Suppressor macrophage treated with lipopolysaccharide for 1 hour (primary cell): ENCODE measurements around the gene RNU1-3.
"Not testable (repeated sequence)": the region's sequence is repeated elsewhere in the genome, so short reads cannot be mapped to it uniquely, and the experiment has no call there.

Source experiments
- DNase-seq, 3 donors: peaks; one replicate each; pipeline ENCODE4 v3.0.0-alpha.2; 2020 to 2022

RNU1-3 gene

DNA sequence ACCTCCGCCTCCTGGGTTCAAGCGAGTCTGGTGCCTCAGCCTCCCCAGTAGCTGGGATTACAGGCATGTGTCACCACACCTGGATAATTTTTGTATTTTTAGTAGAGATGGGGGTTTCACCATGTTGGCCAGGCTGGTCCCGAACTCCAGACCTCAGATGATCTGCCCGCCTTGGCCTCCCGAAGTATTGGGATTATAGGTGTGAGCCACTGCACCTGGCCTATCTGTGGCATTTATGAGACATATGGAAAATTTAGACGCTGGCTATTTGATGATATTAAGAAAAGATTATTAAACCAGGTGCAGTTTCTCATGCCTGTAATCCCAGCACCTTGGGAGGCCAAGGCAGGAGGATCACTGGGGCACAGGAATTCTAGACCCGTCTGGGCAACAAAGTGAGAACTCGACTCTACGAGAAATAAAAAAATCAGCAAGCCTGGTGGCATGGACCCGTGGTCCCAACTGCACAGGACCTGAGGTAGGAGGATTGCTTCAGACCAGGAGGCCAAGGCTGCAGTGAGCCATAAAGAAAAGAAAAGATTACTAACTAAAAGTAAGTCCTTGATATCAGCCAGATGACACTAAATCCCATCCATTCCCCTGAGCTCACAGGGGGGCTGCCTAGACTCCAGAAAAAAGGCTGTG, 30.1 kb downstream of the RNU1-3 start:
- peak in 1 of 3 donors; percentile 18 for DNase-seq

DNA sequence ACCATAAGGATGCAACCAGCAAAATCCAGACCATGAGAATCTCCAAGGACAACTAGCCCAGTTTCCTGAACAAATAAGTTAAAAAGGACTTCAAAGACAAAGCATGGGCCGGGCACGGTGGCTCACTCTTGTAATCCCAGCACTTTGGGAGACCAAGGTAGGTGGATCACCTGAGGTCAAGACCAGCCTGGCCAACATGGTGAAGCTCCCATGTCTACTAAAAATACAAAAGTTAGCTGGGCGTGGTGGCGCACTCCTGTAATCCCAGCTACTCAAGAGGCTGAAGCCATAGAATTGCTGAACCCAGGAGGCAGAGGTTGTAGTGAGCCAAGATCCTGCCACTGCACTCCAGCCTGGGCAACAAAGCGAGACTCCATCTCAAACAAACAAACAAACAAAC, 30.8 kb downstream of the RNU1-3 start:
- peak in 1 of 3 donors; percentile 17 for DNase-seq

DNA sequence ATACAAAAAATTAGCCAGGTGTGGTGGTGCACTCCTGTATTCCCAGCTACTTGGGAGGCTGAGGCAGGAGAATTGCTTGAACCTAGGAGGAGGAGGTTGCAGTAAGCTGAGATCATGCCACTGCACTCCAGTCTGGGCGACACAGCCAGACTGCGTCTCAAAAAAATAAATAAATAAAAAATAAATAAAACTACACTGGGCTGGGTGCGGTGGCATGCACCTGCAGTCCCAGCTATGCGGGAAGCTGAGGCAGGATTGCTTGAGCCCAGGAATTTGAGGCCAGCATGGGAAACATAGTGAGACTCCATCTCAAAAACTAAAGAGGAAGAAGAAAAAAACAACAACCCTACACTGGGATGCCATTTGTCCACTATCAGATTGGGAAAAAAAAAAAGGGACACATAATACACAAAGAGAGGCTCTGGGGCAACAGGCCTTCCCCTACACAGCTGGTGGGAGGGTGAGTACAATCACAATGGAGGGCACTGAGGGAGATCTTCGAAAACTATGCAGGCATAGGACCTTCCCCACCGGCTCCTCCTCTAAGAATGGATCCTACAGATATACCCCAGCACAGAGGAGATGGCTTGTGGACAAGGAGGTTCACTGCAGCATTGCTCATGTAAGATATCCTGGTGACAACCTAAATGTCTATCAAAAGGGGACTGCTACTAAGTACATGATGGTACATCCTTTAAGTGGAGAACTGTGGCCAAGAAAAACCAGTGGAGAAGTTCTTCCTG, 33.0 kb downstream of the RNU1-3 start:
- DNase-seq, result not testable (repeated sequence)

DNA sequence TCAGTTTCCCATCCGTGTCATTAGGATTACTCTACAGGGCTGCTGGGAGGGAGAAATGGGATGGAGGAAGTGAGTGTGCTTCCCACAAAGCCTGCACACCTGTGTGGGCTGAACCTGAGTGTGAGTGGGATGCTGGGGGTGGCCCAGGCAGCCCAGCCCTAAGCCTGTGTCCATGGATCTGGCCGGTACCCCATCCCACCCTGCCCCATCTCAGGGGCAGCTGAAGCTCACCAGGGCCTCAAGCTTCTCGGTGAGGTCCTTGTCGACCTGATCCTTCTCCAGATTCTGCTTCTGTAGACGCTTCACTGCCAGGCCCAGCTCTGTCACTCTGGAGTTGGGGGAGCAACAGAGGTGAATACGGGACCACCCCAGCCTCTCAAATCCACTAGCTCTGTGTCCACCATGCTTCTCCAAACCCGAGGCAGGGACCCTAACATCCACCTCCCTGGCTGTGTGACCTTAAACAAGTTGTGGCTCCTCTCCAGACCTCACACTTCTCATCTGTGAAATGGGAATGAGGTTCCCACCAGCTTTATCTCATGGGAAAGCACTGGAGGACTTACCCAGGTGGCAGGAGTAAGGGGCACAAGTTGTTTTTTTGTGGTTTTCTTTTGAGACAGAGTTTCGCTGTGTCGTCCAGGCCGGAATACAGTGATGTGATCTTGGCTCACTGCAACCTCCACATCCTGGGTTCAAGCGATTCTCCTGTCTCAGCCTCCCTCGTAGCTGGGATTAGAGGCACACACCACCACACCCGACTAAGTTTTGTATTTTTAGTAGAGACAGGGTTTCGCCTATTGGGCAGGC, 34.5 kb downstream of the RNU1-3 start:
- not testable (repeated sequence) for DNase-seq

DNA sequence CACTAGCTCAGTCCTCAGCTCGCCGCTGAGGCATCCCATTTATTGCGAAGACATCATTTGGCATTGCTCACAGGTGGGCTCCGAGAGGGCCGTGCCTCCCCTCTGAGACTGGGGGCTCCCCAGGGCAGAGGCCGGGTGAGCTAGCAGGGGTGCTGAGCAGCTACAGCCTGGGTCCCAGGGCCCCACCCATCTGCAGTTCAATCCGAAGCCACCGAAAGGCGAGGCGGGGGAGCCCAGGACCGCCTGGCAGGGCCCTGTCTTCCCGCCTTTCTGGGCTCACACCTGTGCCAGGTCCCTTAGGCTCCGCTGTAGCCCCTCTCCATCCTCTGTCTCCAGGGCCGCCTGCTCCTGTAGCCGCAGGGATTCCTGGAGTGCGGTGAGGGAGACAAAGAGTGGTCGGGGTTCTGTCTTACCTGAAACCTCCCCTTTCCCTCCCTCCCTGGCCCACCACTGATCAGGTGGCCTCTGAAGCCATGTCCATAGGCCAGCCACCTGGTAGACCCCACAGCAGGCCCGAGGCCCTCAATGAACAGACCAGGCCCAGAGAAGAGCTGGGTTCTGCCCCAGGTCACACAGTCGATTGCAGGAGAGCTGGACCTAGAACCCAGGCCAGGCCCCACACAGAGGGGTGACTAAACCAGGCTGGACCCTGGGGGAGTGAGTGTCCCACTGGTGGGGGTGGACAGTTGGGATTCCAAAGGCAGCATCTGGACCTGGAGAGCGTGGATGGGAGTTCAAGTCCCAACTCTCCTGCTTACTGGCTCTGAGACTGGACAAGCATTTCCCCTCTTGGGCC, 35.3 kb downstream of the RNU1-3 start:
- DNase-seq, result no peak

DNA sequence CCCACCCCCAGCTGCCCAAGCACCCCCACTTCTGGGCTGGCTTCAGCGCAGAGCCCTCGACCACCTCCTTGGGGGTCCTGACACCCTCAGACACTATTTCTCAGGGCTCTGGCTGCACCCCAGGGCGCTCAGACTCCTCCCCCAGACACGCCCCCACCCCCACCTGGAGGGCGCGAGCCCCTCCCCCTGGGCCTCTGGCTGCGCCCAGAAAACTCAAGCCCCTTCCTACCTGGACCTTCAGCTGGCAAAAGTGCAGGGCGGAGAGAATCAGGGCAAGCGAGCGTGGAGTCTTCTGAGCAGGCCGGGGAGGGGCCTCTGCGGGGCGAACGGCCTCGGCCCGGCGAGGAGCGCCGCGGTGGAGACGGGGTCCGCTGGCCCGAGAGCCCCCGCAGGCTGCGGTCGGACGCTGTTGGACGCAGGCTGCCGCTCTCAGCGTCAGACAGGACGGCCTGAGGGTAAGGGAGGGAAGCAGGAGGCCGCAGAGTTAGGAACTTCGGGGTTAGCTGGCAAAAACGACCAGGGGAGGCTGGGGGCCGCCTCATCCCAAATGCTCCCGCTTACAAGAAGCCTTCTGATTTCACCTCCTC, 36.0 kb downstream of the RNU1-3 start:
- no peak for DNase-seq

DNA sequence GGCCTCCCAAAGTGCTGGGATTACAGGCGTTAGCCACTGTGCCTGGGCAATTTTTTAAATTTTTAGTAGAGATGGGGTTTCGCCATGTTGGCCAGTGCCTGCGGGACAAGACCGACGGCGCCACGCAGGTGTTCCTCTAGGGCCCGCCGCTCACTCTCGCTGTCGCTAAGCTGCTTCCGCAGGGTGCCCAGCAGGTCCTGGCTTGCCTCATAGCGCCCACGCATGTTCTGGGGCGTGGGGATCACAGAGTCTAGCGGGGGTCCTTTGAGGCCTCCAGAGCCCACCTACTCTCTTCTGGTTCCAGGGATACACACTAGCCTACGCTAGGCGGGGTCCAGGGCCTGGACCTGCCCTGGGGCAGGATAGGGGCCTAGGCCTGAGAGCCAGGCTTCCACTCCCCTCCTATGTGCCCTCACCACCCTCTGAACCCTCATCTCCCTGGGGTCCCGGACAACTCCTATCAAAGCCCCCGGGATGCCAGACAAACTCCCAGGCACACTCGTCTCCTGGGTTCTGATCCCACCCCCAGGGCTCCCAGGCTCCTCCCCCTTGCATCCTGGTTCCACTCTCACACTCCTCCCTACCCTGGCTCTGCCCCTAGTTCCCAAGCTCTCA, 36.7 kb downstream of the RNU1-3 start:
- DNase-seq, result not testable (repeated sequence)

DNA sequence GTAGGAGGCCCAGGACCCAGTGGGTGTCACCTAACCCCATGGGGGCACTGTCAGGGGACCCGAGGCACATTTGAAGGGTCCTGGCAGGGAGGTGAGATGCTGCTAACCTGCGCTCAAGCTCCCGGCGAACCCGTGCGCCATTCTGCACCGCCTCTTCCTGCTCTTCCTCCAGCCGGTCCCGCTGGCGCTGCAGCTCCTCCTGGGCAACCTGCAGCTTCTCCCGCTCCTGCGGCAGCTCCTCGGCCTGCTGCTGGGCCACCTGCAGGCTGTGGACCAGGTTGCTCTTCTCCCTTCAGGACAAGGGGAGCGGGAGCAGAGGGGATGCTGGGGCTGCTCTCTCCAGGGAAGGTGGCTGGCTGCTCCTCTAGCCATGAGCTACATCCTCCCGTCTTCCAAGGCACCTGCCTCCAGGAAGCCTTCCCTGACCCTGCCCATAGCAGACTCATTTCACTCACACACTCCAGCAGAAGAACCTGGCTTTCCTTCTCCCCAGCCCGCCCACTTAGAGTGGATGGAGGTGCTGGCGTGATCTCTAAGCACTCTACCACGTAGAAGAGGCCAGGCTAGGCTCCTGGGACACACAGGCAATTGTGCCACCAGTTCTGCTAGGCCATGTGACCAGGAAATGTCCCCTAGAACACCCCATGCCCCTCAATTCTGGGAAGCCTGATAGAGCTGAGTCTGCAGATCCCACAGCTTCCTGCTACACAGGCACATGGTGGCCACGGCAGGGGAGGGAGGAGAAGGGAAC, 38.2 kb downstream of the RNU1-3 start:
- DNase-seq, result no peak

DNA sequence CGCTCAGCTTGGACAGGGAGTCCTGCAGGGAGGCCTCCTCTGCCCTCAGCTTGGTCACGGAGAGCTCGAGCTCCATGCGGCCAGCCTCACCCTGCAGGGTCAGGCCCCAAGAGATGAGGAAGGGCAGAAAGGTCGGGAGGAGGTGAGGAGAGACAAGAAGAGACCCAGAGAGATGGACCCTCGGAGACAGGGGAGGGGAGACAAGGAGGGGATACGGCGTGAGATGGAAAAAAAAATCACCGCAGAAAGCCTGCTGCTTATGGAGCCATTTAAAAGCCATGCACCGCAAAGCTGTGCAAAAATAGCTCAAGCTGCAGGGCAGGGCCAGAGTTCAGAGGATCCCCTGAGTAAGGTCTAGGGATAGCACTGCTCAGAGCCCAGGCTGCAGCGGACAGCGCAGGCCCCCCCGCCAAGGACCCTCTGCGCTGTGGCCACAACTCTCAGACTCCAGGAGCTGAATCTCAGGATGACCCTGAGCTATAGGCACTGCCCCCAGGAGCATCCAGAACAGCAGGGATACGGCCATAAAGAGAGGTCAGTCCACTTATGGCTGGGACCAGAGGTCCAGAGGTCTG, 40.3 kb downstream of the RNU1-3 start:
- DNase-seq, result not testable (repeated sequence)

DNA sequence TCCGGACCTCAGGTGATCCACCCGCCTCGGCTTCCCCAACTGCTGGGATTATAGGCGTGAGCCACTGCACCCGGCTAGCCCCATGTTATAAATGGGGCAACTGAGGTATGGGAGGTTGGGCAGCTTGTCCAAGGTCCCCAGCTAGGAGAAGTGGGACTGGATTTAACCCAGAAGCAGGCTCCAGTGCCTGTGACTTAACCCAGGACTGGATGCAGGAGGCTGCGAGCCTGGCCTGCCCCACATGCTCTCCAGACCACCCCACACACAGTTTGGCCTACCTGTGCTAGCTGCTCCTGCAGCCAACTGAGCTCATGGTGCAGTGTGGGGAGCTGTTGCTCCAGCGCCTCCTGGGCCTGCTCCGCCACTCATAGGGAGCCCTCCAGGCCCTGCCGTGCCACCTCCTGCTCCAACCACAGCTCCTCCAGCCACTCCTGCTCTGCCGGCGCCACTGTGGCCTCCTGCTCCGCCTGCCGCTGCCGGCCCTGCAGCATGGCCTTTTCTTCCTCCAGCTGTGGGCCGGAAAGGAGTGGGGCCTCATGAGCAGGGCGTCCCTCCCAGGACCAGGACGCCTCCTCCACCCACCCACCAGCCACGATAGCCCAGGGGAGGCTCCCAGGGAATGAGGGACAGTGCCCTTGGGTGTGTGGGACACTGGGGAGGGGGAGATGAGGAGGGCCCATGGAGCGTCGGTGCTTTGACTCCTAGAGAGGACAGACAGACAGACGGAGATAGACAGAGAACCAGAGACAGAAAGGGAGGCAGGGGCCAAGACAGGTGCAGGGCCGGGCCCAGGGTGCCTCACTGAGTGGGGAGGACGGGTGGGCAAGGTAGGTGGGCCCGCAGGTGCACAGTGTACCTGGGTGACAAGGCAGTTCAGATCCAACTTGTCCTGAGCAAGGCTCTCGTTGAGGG, 41.0 kb downstream of the RNU1-3 start:
- DNase-seq, result no peak

DNA sequence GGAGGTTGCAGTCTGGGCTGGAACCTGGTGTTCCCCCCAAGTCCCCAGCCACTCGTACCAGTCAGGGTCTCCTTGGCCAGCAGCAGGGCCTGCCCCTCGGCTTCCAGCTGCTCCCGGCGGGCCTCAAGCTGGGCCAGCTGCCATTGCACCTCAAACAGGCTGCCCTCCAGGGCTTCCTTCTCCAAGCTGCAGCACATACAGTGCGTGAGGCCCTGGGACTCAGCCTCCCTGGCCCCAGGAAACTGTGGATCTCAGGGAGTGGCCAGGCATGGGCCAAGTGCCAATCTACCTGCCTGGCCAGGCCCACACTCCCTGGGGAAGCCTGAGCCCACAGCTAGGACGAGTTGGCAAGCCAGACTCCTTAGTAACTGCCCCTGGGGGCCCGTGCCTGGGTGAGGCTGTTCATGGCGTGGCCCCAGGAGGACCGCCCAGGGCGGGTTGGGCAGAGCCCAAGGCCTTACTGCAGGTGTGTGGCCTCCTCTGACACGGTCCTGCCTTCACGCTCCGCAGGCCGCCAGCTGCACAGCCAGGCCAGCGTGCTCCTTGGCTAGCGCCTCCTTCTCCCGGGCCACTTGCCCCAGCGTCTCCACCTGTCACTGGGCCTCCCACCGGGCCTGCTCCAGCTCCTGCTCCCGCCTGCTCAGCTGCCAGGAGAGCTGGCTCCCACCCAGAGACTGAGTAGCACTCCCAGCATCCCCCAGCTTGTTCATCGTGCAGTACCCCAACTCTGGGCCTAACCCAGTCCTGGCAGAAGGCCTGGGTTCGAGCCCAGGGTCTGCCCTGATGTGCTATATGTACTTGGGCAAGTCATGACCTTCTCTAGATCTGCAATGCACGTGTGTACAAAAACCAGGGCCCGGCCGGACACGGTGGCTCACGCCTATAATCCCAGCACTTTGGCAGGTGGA, 42.7 kb downstream of the RNU1-3 start:
- not testable (repeated sequence) for DNase-seq

DNA sequence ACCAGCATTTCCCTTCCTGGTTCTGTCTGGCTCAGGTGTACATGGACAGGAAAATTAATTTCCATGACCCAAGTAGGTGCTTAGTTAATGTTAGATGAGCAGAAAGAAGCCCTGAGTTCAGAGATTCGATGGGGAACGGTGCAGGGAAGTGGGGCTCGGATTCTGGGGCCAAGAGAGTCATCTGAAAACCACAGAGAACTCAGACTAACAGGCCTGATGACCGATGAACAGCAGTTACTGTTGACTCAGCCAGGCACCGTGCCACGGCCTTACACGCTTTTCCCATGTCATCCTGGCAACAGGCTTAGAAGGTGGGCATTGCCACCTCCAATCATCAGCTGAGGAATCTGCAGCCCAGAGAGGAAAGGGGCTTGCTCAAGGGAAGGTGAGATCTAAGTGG, 43.4 kb downstream of the RNU1-3 start:
- DNase-seq, result not testable (repeated sequence)

DNA sequence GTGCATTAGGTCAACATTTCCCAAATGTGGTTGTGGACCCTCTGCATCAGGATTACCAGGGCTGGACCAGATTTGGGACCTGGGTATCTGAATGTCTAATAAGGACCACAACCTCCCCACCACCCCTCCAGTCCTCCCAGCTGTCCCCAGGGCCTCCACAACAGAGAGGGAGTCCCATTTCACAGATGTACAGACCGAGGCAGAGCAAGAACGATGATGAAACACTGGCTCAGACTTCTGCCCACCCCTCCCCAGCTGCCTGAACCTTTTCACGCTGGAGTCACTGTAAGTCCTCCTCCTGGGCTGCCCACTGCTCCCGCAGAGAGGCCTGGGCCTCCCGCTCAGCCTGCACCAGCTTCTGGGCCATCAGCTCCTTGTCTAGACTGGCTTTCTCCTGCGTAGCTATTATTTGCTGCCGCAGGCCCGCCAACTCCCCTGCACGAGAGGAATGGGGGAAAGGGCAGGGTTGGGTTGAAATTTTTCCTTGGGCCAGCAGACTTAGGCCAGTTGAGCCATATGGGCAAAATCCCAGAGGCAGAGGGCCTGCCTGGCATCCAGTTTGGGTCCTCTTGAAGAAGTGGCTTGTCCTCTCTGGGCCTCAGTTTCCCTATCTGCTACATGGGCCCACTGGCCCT, 45.0 kb downstream of the RNU1-3 start:
- not testable (repeated sequence) for DNase-seq

DNA sequence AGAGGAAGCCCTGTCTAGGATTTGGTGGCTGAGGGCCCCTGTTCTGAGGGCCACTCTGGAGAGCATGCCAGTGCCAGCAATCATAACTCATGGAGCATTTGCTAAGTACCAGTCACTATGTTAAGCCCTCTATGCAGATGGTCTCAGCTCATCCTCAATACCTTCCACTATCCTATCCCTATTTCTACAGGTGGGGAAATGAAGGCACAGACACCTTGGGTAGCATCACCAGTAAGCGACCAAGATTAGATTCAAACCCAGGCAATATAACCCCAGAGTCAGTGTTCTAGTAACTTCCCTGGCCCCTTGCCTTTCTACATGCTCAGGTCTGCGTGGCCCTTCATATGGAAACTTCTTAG, 45.5 kb downstream of the RNU1-3 start:
- no peak for DNase-seq

DNA sequence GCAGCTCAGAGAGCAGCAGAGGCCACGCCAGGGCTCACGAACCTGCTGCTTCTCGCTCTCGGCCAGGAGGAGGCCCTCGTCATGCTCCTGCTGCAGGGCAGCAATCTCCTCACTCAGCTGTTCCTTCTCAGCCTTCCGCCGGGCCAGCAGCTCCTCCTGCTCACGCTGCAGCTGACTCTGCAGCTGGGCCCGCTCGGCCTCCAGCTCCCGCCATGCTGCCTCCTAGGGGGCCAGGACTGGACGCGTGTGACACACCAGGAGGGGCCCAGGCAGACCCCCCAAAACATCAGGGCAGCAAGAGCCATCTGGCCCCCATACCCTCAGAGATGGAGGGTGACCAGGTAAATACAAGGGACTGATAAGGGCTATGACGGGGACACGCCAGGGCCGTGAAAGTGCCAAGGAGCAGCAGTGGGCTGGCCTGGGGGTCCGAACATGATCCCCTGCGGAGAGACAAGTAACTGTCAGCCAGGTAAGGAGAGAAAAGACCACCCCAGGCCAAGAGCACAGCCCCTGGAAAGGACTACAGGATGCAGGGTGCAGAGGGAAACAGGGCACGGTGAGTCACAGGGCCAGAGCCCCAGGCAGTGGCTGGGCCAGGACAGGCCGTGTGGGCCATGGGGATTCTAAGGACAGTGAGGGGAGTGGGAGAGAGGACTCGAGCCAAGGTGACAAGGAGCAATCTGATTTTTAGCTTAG, 46.8 kb downstream of the RNU1-3 start:
- not testable (repeated sequence) for DNase-seq

DNA sequence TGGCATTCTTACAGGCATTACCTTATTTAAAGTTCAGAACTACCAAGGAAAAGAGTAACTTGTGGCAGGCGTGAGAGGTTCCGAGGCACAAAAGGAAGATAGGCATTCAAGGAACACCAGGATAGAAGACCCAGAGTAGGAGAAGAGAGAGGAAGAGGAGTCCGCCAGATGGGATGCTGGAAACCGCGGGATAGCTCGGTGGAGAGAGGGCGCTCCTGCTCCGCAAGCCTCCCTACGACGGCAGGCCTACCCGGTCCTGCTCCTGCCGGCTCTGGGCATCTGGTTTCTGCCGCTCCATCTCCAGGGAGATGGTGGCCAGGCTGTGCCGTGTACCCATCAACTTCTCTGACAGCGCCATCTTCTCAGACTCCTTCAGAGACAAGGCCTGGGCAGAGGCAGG, 48.0 kb downstream of the RNU1-3 start:
- DNase-seq, result no peak

DNA sequence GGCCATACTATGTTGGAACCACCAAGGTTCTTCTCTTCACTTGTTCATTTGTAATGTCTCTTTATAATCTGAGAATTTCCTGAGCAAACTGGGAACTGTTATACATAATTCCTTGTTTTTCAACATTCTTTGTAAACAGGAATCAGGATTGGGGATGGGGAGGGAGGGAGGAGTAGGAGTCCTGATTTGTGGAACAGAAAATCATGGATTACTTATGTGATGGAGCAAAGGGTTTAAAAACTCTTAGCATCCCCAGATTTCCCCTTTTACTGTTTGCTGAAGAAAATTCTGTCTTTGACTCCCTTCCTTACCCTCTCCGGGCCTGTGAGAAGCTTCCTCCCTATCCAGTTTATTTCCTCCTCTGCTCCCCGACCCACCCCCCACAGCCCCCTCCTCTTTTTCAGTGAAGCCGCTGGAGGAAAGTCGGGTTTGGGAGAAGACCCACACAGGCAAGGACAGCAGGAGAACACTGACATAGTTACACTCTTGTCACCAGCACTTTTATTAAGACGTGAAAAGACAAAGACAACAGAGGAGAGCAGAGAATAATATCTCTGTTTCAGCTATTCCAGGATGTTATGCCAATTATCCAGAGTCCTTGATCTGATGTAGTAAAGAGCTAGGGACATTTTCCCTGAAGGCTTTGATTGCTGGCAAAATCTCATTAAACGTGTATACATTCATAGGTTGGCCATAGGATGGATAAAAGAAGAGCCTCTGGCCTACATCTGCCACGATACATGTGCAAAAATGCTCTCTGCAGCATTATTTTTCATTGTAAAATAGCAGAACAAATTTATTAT, 48.8 kb downstream of the RNU1-3 start:
- DNase-seq, result no peak
